ENCODE results near the gene CRYBG1. TPM values are rescaled to one million over a fixed set of nuclear protein-coding genes. Genes with fewer than 3 reads are reported as not detected.

The CRYBG1 gene
- total RNA-seq, 1 experiment from 2014 or later: 25.4 TPM

DNA sequence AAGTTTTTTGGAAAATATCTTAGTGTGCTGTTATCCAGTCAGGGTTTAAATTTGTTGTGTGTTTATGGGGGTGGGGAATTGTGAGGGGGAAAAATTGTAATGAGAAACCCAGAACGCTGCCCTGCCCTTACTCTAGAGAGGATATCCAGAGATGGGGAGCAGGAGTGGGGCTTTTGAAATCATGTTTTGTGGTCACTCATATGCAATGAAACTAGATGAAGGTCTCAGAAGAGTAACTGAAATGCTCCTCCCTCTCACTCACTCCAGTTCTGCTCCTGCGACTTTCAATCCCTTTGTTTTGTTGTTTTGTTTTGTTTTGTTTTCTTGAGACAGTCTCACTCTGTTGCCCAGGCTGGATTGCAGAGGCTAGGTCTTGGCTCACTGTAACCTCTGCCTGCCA, 100.0 kb downstream of the CRYBG1 start:
- DNase-seq (ENCODE audit: low read depth): no peak

DNA sequence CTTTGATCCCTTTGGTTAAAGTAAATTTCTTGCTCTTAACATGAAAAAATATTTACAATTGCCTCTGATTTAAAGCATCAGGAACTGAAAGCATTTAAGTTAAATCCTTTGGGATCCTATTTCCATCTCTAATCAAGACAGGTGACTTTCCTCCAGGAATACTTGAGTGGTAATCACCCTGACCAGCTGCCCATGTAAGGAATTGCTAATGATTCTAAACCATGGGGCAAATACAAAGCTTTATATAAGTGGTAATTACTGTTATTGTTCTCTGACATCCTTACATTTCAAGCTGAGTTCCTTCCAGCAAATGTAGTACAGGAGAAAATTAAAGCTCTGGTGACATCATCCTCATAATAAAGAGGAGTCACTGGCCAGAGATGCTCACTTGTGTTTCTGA, 100.6 kb downstream of the CRYBG1 start:
- DNase-seq (ENCODE audit: low read depth): no peak

DNA sequence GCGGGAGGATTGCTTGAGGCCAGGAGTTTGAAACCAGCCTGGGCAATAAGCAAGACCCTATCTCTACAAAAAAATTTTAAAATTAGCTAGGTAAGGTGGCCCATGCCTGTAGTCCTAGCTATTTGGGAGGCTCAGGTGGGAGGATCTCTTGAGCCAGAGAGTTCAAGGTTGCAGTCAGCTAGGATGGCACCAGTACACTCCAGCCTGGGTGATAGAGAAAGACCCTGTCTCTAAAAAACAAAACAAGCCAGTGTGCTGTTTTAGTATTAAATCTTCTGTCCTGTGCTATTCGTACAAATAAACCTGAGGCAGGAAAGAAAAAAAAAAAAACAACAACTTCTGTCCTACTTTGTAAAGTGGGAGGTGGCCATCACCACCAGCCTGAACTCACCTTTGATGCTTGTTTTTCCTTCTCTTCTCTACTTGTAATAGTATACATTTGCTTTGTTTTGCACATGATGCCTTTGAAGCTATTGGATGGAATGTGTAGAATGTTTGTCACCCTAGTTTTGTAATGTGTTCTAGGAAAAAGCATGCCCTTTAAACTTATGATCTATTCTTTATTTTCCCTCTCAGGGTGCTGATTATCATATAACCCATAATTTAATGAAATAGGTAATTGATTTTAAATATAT, 102.5 kb downstream of the CRYBG1 start:
- DNase-seq (ENCODE audit: low read depth): no peak

DNA sequence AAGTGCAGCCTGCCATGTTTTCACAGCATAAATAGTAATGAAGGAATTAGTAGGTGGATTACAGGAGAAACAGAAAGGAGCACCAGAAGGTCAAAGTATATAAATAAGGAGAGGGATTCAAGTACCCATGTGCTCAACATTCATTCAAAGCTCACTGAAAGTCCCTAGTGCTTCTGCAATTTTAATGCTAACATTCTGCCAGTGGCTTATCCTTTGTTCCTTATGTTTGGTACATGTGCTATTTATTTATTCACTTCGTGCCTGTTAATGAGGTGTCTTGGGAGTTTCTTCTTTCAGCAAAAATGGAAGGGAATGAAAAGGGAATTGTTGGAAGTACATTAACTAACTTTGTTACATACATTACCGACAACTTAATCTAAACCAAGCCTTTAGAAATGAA, 105.7 kb downstream of the CRYBG1 start:
- no peak for DNase-seq (ENCODE audit: low read depth)

DNA sequence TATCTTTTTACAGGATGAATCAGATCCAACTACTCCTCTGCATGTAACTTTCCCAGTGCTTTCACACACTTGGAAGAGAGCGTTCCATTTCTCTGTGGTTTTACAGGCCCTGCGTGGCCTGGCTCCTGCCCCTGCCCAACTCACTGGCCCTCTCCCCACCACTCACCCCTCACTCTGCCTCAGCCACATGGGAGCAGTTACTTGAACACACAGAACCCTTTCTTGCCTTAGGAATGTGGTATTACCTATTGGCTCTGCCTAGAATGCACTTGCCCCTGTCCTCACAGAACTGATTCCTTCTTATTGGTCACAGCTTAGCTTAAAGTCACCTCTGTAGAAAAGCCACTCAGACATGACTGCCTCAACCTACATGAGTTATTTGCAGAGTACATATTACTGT, 108.4 kb downstream of the CRYBG1 start:
- DNase-seq (ENCODE audit: low read depth): no peak

DNA sequence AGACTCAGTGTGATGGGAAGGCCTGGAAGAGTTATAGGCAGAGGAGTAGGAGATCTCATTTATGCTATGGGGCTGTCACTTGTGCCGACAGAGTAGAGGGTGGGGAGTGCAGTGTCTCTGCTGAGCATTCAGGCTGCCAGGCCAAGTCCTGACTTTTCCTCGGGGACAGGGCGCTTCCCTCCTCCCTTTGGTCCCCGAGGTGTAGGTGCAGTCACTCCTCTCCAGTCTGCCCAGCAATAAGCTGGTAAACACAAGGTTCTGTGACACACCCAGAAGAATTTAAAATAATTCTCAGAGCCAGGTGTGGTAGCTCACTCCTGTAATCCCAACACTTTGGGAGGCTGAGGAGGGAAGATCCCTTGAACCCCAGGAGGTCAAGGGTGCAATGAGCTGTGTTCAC, 109.4 kb downstream of the CRYBG1 start:
- no peak for DNase-seq (ENCODE audit: low read depth)

DNA sequence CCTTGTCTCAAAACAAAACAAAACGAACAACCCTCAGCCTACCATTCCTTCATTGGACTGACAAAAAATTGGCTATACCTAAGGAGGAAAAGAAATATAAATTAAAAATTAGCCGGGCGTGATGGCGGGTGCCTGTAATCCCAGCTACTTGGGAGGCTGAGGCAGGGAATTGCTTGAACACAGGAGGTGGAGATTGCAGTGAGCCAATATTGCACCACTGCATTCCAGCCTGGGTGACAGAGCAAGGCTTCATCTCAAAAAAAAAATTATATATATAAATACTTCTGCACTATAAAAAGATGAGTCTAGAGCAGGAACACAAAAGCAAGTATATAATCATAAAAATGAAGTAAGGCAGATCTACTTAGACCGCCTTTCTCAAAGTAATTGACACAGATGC, 109.8 kb downstream of the CRYBG1 start:
- DNase-seq (ENCODE audit: low read depth): no peak

DNA sequence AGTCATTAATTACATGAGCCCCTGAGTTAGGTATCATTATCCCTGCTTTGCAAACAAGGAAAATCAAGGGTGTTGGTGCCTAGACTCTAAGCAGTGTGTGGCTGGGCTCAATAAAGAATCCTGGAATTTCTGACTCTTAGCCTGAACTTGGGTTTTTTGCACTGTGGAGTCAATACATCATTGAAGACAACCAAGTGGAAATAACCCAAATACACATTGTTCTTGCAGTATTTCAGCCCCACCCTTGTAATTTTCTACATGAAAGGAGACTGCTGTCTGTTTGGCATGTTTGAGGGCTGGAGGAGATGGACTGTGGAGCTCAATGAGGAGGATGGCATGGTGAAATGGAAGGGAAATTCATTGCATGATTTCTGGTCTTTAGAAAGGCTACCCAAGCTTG, 110.3 kb downstream of the CRYBG1 start:
- no peak for DNase-seq (ENCODE audit: low read depth)

DNA sequence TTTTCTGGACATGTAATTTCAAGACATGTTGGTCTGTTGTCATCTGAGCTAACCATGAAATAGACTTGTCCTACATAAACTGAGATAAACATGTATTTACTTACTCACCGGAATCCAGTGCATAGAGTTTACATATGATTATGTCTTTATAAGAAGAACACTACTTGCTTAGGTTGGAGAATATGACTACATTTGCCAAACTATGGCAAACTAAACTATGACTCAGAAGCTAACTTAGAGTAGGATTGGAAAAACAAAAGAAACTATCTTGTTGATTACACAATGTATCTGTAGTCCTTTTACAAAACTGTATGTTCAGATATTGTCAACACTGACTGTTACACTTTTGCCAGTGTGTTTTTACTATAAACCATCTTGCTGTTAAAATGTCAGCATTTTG, 113.3 kb downstream of the CRYBG1 start:
- peak; percentile 65 for DNase-seq (ENCODE audit: low read depth)

DNA sequence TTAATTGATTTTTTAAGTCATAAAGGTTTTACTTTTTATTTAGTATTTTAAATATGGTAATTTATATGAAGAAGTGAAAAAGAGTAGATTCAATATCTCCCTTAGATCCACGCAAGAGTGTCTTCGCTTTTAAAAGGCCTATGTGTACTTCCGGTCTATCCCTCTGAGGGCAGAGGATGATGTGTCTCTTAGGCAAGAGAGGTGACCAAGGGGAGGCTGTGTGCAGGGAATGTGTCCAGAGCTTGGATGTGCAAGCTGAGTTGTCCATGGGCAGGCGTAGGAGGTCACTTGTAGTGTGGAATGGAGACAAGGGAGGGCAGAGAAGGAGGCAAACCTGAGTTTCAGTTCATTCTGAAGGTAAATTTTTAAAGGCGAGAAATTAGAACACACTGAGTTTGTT, 113.9 kb downstream of the CRYBG1 start:
- DNase-seq (ENCODE audit: low read depth): no peak

DNA sequence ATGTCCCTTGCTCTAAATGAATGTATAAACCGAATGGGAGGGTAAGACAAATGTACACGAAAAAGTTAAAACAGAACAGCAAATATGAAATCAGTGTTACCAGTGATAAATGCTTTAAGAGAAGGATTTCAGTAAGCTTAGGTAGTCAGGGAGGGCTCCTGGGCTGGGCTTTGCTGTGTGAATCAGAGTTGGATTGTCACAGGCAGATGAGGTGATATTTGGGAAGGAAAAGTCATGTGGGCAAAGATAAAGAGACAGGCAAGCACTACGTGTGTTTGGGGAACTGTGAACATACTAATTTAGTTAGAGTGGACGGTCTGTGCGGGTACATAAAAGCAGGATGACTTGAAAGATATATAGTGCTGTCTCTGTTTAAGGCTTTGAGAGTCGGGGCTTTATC, 114.8 kb downstream of the CRYBG1 start:
- no peak for DNase-seq (ENCODE audit: low read depth)

DNA sequence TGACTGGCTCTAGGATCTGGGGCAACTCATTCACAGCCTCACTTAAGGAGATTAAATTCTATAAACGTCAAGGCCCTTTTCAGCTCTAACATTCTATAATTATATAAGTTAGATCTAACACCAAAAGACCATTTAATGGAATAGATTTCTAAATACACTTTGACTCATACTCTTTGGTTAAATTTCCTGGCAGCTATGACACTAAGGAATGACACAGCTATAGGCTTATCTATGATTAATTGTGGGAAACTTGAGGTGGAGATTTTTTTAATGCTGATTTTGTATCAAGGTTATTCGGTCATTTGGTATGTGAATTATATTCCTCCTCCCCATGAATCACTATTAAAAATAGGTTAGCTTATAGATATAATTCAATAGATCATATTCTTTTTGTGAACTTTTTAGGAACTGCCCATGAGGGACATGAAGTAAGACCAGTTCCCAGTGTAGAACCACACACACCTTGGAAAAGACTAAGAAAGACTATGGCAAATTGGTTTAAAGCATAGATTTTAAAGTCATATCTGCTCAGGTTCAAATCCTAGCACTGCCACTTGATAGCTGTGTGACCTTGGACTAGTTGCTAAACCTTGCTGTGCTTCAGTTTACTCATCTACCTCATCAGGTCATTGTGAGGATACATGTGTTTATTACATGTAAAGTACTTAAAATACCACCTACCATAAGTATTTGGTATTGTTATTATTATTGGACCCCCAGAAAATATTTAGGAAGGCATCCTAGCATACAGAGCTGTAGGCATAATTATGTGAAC, 116.0 kb downstream of the CRYBG1 start:
- peak; percentile 86 for DNase-seq (ENCODE audit: low read depth)

DNA sequence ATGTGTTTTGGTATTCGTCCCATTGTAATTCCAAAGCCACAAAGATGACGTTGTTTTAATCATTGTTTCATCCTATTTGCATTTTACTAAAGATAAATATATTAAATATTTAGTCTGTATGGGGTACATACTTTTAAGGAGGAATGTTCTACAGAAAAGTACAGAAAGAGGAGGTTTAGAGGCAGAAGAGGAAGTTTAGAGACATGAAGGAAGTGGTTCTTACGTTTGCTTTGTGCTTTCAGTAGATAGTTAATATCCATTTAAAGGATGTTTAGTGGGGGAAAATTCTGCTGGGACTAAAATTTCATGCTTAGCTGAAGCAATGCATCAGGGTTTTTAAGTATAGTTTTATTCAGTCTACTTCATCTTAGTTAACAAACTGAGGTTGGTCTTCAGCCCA, 116.6 kb downstream of the CRYBG1 start:
- no peak for DNase-seq (ENCODE audit: low read depth)

DNA sequence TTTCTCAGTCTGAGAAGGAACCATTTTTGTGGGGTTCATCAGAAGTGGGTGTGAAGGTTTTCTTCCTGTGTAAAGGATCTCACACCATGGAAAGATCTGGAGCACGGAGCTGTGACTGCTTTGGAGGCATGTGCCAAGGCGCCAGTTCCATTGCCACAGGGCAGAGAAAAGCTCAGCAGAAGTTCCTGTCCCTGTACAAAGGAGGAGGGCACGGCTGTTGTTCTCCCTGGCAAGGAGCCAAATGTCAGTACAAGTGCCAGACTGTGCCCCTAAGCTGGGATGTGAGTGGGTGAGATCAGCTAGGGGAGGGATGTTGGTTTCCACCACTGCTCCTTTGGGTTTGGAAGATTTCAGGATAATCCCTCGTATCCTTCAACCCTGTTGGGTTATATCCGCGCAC, 117.3 kb downstream of the CRYBG1 start:
- DNase-seq (ENCODE audit: low read depth): no peak

DNA sequence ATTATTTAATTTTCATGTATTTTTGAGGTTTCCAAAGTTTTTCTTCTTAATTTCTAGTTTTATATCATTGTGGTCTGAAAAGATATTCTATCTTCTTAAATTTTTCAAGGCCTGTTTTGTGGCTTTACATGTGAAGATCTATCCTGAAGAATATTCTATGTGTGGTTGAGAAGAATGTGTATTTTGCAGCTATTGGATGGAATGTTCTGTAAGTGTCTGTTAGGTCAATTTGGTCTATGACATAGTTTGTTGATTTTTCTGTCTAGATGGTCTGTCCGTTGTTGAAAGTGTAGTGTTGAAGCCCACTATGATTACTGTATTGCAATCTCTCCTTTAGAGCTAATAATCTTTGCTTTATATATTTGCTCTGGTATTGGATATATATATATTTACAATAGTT, 125.7 kb downstream of the CRYBG1 start:
- peak; percentile 49 for DNase-seq (ENCODE audit: low read depth)

DNA sequence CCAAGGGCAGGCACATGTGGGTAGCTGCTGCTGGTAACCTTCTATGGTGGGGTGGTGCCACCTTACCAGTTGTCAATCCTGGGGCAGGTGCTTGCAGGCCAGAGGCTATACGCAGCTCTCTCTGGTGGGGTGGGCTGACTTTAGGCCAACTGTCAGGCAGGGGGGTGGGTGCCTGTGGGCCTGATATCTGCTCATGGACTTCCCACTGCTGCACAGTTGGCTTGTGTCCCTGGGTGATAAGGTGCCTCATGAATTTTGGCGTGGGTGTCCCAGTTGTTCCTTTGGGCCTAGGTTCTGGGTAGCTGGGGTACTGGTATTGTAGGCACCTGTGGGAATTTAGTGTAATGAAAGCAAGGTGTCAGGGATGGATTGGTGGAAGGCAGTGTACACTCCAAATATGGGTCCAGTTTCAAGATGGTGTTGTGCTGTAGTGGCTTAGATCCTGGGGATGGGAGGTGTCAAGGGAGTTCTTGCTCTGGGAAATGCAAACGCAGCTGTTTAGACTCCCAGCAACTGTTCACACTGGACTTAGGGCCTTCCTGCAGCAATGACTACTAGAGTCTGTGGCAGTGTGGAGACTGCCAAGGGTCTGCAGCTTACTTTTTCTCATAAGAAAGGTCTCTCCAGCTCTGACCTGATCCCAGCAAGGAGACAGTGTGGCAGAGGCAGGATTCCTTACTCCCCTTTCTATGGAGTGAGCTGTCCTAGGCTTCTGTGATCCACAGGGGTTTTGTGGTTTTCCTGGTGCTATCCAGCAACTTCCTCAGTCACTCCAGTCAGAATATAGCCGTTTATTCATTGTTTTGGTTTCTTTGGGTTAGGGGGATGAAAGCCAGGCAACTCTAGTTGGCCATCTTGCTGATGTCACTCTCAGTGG, 128.2 kb downstream of the CRYBG1 start:
- DNase-seq (ENCODE audit: low read depth): peak; percentile 92

DNA sequence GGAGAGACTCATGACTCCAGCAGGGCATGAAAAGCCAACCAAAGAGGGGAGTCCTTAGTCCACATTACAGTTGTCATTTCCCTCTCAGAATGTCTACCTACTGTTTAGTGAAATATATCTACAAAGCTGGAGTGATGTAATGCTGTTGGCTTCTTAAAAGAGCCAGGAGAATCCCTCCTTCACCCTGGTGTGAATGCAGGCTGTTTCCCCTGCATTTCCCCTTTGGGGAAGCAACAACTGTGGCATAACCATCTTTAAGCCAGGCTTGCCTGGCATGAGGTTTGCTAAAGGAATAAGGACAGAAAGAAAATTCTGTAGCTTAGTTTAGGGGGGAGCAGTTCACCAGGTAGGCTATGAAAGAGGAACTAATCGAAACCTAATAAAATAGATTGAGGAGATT, 129.5 kb downstream of the CRYBG1 start:
- DNase-seq (ENCODE audit: low read depth): no peak

DNA sequence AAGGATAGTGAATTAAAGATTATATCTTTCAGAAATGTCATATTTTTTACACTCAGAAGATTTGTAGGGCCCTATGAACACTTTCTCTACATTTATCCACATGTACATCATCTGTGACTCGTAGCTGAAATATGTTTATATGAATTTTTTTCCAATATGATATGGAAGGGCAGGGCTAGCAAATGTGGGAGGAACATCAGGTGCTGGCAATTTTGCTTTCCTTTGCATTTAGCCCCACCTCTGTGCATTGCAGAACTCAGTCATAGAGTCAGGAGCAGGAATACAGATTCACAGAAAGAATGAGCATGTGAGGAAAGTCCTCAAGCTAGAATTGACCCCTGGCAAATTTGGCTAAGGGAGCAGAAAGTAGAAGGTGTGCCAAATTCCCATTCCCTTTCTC, 129.9 kb downstream of the CRYBG1 start:
- DNase-seq (ENCODE audit: low read depth): no peak

DNA sequence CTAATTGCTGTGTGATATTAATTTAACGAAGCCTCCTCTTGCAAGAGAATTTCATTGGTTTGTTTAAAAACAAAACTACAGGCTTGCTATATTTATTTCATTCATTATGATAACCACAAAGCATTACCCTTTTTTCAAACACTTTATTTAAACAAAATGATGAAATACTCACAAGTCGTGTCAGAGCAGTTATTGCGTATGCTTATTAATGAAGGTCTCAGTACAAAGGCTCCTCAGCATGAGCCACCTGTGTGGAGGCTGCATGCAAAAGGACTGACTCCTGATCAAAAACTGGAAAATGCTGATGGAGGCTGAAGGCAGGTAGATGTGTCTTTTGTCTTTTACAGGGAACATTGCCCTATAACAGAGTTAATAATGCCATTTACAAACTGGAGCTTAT, 130.5 kb downstream of the CRYBG1 start:
- DNase-seq (ENCODE audit: low read depth): no peak

DNA sequence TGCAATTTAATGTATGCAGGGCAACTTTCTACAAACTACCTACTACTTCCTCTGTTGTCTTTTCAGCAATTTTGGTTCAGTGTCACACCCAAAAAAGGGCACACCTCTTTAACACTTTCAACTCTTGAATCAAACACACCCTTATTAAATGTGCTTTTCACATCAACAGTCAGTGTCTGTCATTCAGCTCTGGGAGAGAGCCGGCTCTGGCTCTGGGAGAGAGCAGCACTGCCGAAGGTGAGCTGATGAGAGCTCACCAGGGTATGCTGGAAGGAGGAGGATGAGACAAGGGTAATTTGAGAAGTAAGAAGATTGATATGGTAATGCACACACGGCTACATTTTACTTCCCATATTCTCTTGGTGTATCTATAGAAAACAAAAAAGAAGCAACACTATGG, 134.5 kb downstream of the CRYBG1 start:
- DNase-seq (ENCODE audit: low read depth): no peak

DNA sequence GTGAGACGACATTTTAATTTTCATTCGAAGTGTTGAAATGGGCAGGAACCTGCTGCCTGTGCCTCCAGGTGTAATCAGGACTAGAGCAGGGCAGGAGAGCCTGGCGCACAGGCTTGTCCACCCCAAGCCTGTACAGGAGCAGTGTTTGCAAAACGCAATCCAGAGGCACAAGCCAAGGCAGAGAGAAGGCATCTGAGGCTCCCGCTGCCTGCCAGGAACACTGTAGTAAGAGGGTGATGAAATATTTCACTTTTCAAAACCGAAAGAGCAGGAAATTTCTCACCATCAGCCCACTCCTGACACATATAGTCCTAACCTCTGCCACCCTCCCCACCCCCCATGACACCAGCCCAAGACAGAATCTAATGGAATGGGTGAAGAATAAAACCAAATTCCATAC, 136.3 kb downstream of the CRYBG1 start:
- DNase-seq (ENCODE audit: low read depth): no peak

DNA sequence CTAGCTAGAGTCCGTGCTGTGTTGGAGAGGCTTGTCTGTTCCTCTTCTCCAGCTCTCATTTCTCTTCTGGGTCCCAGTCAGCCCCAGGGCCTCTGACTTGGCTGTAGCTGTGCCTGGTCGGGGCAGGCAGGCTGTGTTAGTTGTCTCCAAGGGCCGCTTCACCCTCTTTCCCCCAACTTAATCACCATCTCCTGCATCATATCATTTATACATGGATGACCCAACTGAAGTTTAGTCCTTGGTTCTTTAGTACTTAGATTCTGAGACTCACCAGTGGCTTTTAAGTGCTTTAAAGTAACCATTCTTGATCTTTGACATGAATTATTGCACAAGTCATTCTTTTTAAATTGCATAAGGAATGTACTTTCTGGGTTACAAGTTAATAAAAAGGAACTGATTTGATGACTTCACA, 141.4 kb downstream of the CRYBG1 start:
- DNase-seq (ENCODE audit: low read depth): no peak
